ENCODE measurements around the gene R3HDM1. TPM values are rescaled to one million over a fixed set of nuclear protein-coding genes. Genes with fewer than 3 reads are reported as not detected.
"Not testable (repeated sequence)": the region's sequence is repeated elsewhere in the genome, so short reads cannot be mapped to it uniquely, and the experiment has no call there.

R3HDM1 gene
- total RNA-seq, 2 donors from 2014 or later, result 19.4 to 22.0 TPM

DNA sequence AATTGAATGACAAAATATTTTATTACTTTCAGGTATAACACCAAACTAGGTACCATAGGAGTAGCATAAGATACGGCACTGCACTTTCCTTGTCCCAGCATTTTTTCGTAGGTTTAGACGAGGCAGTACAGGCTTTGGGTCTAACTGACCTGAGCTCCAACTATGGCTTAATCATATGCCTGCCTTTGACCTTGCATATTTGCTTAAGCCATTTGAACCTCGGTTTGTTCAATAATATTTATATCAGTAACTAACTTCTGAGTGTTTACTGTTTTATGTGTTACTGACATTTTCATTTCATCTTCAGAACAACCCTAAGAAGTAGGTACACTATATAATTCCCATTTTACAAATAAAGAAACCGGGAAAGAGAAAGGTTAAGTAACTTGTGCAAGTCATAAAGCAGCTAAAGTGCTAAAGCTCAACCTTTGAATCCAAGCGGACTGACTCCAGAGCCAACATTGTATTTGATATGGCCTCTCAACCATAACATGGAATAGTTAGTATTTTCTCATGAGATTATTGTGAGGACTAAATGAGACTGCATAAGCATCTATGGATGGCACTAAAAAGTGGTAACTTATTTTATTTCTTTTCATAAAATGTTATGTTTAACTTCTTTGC is 104.0 kb downstream of the R3HDM1 start:
- intact Hi-C loops (cut with DNase I), result no loop called here
- no peak for ATAC-seq
- DNase-seq, result no peak

DNA sequence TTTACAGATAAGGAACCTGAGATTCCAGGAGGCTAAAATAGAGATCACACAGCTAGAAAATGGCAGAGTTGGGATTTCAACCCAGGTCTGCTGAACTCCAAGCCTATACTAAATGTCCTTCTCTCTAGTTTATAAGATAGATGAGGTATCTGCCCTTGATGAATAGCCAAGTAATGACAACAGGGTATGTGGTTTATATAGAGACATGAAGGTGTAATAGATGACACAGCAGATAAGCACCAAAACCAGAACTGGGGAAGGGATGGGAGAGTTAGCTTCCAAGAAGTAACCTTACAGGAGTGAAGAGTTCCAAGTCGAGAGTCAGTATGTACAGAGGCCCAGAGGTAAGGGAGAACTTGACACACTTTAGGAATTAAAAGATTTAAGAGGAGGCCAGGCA is 105.7 kb downstream of the R3HDM1 start:
- intact Hi-C loops (cut with DNase I), result no loop called here

DNA sequence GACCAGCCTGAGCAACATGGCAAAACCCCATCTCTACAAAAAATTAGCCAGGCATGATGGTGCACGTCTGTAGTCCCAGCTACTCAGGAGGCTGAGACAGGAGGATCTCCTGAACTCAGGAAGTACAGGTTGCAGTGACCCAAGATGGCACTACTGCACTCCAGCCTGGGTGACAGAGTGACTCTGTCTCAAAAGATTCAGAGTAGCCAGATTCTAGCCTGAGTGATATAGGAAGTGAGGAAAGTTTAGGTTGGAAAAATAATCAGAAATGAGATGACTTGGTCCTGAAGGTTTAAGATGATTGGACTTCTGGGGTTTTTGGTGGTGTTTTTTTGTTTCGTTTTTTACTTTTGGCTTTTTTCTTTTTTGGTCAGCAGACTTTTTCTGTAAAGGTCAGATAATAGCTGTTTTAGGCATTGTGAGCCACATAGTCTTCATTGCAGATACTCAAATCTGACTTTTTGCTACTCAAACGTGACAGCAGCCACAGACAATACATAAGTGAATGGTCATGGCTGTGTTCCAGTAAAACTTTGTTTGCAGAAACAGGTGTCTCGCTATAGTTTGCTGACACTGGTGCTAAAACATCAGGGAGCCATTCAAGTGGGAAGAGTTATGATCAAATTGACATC is 106.3 kb downstream of the R3HDM1 start:
- no peak for DNase-seq
- intact Hi-C loops (cut with DNase I), result no loop called here
- no peak for ATAC-seq

More for the DNA sequence above, 105.7 kb downstream of the R3HDM1 start:
- no peak for ATAC-seq
- DNase-seq, result no peak

DNA sequence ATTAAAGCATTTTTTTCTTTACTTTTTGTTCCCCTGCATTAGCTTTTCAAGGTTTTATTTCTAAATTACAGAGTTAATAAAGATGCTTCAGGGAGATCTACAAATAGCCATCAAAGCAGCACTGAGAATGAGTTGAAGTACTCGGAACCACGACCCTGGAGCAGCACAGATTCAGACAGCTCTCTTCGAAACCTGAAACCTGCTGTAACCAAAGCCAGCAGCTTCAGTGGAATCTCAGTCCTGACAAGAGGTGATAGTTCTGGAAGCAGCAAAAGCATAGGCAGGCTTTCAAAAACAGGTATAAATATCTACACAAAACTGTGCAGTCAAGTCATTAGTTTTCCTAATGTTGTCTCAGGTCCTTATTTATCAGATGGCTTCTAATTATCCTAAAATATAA is 107.5 kb downstream of the R3HDM1 start:
- DNase-seq (no peak), ATAC-seq (no peak)
- intact Hi-C loops (cut with DNase I), result no loop called here

DNA sequence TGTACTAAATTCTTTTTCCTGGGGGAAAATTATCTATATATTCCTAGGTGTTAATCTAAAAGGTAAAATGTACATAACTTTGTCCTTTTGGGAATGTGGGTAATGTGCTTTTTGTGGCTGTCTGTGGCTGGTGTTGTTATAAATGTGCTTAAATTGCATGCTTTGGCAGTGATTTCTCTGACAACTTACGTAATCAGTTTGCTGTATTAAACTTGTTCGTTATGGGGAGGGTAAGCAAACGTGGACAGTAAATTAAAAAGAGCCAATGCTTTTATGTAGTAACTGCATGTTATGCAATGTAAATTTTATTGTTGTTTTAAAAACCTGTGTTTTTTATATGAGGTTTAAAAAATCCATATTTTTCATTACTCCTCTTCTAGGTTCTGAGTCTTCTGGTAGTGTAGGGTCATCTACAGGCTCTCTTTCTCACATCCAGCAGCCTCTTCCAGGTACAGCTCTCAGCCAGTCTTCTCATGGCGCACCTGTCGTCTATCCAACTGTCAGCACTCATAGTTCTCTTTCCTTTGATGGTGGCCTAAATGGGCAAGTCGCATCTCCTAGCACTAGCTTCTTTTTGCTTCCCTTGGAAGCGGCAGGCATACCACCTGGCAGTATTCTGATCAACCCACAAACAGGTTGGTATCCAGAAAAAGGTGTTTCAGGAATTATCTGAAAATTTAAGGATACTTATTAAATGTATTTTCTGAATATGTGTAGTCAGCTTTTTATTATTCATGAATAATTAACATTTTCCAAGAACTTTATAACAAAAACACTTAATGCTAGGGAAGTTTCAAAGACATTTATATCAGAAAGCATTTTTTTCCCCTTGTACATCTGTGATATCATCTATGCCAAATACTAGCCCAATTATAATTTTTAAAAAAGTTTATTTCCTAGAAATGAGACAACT is 110.1 kb downstream of the R3HDM1 start:
- ATAC-seq (no peak), DNase-seq (no peak)
- intact Hi-C loops (cut with DNase I), result no loop called here

DNA sequence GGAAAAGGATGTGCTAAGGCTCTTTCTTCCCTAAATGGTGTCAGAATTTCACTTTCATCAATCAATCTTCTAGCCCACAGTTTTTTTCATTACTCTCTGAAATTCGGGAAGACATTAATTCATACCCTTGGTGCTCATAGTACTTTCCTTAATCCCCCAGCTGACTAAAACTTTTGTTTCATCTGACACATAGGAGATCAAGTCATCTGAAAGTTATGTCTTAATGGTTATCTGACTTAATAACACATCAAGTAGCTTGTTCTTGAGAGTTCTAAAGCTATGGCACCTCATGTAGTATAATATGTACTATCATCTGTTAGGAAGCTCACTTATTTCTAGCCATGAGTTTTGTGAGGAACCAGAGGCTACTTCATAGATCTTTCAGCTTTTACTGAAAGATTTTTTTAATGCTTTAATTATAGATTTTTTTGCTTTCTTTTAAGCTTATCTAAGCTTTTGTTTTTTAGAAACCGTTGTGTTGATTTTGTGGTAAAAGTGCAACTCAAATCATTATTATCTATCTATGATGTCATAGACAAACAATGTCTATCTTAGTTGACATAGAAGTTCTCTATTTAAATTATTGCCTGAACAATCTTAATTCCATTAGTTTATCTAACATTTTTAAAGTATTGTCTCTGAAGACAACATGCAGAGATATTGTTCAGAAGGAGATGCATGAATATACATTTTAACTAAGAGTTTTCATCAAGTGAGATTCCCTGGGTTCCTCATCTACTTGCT is 116.7 kb downstream of the R3HDM1 start:
- DNase-seq, result no peak
- no peak for ATAC-seq
- intact Hi-C loops (cut with DNase I), result no loop called here

DNA sequence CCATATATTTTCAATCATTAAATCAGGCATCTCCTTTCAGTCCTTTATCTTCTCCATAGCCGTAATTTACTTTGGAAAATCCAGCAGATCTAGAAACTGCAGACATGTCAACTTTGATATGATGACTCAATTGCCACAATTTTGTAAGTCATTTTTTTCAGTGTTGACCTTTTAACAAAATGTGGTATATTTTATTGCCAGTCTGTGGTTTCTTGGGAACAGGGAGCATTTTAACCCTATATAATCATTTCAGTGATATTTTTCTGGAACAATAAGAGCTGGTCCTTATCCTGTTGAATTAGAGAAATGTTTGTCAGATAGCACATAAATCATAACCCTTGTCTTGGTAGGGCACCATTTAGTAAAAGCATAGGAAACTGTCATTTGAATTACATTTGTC is 119.4 kb downstream of the R3HDM1 start:
- intact Hi-C loops (cut with DNase I), result no loop called here
- no peak for ATAC-seq
- DNase-seq, result no peak

DNA sequence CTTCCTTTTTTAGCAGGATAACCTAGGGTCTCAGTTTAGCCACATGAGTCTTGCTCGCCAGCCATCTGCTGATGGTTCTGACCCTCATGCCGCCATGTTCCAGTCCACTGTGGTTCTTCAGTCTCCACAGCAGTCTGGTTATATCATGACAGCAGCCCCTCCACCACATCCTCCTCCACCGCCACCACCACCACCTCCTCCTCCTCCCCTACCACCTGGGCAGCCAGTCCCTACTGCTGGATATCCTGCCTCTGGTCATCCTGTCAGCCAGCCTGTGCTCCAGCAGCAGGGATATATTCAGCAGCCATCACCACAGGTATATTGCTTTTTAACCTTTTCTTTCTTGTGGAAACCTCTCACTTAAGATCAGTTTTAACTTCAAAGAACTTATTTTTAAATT is 120.4 kb downstream of the R3HDM1 start:
- ATAC-seq (no peak), DNase-seq (no peak)
- intact Hi-C loops (cut with DNase I), result no loop called here

DNA sequence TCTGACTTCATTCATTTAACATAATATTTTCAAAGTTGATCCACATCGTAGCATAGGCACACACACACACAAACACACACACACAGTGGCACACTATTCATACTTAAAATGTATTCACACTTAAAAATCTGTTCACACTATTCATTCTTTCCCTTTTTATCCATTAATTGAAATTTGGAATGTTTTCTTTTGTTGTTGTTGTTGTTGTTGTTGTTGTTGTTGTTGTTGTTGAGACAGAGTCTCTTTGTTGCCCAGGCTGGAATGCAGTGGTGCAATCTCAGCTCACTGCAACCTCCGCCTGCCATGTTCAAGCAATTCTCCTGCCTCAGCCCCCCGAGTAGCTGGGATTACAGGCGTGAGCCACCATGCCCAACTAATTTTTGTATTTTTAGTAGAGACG is 123.0 kb downstream of the R3HDM1 start:
- ATAC-seq; DNase-seq; intact Hi-C loops (cut with DNase I): not testable (repeated sequence)

DNA sequence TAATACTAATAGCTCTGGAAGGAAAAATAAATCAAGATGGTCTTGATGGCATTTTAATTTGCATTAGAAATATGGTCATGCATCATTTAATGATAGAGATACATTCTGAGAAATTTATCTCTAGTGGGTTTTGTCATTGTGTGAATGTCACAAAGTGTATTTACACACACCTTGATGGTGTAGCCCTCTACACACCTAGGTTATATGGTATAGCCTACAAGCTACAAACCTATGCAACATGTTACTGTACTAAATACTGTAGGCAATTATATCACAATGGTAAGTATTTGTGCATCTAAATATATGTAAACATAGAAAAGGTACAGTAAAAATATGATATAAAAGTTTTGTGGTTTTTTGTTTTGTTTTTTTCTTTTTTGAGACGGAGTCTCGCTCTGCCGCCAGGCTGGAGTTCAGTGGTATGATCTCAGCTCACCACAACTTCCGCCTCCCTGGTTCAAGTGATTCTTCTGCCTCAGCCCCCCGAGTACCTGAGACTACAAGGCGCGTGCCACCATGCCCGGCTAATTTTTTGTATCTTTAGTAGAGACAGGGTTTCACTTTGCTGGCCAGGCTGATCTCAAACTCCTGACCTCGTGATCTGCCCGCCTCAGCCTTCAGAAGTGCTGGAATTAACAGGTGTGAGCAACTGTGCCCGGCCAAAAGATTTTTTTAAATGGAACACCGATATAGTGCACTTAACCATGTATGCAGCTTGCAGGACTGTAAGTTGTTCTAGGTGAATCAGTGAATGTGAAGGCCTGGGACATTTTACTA is 126.7 kb downstream of the R3HDM1 start:
- no peak for DNase-seq

DNA sequence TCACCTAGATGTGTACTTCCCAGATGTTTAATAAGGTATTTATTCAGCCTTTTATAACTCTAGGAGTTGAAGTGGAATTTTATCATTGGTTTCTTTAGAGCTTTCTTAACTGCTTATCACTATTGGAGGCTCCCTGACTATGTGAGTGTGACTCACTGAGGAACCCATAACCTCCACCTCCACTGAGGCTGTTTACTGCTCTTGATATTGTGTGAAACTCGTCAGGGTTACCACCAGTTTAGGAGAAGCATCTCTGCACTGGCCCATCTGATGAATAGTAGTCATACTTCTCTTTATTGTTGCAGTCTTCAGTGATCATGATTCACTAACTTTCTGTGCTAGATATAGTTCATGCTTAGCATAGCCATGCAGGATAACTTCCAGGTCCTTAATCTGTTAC is 130.8 kb downstream of the R3HDM1 start:
- intact Hi-C loops (cut with DNase I), result no loop called here
- no peak for ATAC-seq
- DNase-seq, result no peak

More for the DNA sequence above, 126.7 kb downstream of the R3HDM1 start:
- intact Hi-C loops (cut with DNase I), result no loop called here
- ATAC-seq, result no peak

DNA sequence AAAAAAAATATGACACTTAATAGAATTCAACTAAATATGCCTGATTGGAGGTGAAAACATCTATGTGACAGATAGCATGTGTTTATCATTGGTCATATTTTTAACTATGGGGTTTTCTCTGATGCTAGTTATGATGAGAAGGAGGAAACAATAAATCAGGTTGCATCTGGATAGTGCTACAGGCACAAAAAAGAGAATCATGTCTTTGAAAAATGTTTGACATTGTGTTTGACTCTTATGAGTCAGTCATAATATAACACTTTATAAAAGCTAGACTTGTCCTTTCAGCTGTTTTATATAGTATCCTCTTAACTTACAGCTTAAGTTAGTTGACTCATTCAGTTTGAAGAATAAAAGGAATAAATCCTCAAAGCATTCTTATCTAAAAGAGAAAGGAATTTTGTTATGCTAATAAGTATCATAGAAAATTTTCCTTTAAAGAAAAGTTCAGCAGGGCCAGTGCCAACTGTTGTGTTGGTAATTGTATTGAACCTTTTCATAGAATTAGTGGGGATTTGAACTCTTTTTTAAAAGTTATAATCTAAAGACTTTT is 131.9 kb downstream of the R3HDM1 start:
- DNase-seq (no peak), ATAC-seq (no peak)
- intact Hi-C loops (cut with DNase I), result no loop called here

DNA sequence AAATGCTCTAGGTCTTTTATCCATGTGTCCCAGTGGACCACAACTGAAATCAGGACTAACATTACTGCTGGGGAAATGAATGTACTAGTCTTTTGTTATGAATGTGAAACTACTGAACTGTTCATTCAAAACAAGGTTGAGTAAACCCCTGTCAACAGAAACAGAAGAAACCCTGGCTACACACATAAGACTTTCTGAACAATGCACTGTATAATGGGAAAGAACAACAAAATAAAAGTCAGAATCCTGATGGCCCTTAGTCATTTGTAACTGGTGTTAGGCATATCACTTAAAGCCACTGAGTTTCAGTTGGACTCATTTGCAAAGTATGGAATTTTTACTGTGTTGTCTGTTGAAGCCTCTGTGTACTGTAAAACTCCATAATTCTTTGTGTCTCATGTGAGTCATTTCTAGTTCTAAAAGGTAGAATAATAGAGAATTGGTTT is 133.4 kb downstream of the R3HDM1 start:
- intact Hi-C loops (cut with DNase I), result no loop called here
- ATAC-seq (no peak), DNase-seq (no peak)

DNA sequence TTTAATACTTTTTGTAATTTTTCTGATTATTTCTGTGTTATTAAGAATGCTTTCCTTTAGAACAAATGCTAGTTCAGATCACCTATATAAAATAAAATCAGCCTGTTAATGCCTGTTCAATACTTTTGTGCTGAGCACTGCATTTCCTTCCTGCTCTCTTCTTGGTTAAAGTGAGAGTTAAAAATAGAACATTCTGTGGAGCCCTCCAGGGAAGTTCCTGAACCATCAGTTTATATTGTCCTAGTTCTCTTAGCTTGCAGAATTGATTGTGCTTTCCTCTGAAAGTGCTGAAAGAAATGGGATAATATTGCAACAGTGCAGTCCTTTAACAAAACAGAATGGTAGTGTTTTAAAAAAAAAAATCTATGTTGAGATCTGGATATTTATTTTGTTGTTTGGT is 135.8 kb downstream of the R3HDM1 start:
- ATAC-seq (peak in 1 of 2 donors; percentile 27), DNase-seq (no peak)
- intact Hi-C loops (cut with DNase I), result no loop called here

DNA sequence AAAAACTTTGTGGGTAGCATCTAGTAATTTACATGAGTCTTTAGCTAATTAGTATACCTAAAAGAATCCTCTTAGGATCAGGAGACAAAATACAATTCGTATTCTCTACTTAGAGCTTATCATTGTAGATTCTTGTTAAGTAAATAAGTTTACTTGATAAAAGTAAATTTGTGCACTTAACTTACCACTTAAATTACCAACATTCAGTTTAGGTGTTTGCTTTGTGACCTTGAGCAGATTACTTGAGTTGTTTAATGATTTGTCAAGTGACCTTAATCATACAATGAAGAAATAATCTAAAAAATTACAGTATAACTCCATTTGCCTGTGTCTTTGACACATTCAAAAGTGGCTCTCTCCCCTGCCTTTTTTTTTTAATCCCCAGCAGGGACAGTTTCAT is 143.2 kb downstream of the R3HDM1 start:
- DNase-seq, result no peak
- intact Hi-C loops (cut with DNase I), result no loop called here
- no peak for ATAC-seq

DNA sequence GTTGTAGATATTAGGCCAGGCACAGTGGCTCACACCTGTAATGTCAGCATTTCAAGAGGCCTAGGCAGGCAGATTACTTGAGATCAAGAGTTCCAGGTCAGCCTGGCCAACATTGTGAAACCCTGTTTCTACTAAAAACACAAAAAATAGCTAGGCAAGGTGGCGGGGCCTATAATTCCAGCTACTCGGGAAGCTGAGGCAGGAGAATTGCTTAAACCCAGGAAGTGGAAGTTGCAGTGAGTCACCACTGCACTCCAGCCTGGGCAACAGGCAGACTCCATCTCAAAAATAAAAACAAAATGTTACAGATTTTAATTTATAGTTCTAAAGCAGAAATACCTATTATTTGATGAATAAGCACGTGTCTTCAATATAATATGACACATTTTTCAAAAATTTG is 144.7 kb downstream of the R3HDM1 start:
- ATAC-seq (no peak), DNase-seq (no peak)
- intact Hi-C loops (cut with DNase I), result no loop called here

DNA sequence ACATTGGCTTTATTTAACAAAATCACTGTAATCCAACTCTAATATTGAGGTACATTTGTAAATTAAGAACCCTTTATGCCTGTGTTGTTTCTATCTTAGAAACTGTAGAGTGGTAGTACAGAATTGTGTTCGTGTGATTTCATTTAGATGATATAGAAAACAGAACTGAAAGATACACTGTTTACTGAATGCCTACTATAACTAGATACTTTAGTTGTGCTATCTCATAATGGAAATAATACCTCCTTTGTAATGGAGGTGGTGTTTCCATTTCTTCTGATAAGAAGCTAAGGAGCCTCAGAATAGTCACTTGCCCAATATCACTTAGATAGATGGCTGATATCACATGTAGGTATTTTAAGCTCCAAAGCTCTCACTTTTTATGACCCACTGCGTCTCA is 147.8 kb downstream of the R3HDM1 start:
- intact Hi-C loops (cut with DNase I), result no loop called here
- ATAC-seq (no peak), DNase-seq (no peak)

DNA sequence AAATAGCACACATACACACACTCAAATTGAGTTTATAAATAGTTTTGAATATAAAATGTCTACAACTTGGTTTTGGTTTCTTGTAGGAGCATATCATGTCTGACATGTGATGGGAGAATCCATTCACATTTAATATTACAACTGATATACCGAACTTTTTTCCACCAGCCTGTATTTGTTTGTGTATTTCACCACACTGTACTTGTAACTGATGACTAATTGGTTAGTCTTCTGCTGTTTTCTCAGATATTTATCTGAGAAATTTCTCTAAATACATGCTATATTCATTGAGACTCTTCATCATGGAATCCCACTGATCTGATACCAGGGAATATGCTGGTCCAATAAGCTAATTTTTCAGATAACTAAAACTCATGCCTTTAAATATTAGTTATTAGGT is 154.1 kb downstream of the R3HDM1 start:
- DNase-seq, result no peak
- ATAC-seq, result no peak
- intact Hi-C loops (cut with DNase I), result no loop called here

DNA sequence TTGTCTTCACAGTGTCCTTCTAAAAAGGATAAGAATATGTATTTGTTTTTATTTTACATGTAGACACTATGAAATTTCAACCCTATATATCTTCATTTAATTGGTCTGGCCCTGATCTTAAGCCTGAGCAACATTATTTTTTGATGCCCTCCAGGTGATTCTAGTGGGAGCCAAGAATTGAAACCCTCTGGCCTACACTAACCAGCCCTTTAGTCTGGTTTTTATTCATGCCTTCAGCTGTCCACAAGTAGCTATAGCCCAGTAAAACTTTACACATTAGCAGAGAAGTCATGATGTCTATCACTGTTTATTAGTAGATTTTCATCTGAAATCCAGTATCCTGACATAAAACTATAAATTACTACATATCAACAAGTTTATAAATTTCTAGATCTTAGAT is 157.7 kb downstream of the R3HDM1 start:
- DNase-seq (no peak), ATAC-seq (no peak)
- intact Hi-C loops (cut with DNase I), result no loop called here

Data from left cardiac atrium (tissue), 4 donors.